ENCODE measurements around the gene CNIH2.
"Not testable (repeated sequence)": the region's sequence is repeated elsewhere in the genome, so short reads cannot be mapped to it uniquely, and the experiment has no call there.

CNIH2 gene

DNA sequence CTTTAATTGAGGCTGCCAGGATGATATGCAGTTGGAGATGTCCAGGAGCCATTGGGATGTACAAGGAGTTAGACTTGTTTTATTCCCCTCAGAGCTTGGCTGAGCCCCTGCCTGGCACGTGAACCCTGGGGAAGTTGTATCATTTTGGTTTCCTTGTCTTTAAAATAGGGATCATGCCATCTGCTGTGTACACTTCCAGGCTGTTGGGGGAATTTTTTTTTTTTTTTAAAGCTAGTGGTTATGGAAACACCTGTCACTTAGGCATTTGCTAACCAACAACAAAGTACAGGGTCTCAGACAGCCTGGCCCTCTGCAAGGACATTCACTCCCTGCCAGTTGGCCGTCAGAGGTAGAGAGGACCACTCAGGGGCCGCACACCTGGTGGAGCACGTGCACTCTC lies 18.0 kb upstream of the CNIH2 start:
- no peak for DNase-seq

DNA sequence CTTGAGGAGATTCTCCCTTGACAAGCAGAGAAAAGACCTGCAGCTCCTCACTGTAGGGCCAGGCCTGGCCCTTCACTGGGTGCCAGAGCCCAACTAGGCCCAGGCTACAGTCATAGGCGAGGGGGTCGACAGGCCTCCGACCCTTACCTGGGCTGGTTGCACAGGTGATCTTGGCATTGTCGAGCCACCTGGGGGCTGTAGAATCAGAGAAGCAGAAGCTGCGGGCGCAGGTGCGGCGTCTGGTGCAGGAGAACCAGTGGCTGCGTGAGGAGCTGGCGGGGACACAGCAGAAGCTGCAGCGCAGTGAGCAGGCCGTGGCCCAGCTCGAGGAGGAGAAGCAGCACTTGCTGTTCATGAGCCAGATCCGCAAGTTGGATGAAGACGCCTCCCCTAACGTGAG lies 16.4 kb upstream of the CNIH2 start:
- no peak for DNase-seq

DNA sequence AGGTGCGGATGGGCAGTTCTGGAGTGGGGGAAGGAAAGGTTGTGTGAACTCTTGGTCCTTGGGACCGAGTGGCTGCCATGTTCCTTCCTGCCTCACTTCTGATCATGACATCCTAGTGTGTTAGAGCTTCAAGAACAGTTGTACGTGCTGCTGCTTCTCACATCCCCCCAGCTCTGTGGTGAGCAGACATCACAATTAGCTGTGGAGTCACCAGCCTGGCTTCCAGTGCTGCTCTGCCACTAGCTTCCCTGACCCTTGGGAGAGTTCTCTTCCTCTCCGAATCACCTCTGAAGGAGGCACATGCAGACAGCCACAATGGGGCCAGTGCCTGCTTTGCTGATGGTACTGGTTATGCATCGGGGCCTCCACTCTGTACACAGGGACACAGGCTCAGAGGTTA lies 15.8 kb upstream of the CNIH2 start:
- DNase-seq: no peak

- DNase-seq: no peak
Observed at GRCh38 chr11:66262696-66263095, 15.3 kb upstream of the CNIH2 start.

DNA sequence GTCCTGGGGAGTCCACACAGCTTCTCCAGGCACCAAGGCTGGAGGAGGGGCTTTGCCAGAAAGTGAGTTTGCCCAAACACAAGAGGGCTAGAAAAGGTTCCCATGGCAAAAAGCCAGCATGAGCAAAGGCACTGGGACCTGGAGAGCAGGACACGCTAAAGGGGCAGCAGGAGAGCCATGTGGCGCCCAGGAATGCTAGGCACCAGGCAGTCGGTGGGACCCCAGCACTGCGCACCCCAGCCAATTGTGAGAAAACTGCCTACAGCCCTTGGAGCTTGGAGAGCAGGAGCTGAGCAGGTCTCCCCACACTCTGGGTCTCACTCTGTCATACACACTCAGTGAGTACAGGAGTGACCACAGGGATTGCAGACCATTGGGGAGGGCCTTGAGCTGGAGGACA lies 14.7 kb upstream of the CNIH2 start:
- no peak for DNase-seq

GRCh38 chr11:66263785-66264184 lies 14.2 kb upstream of the CNIH2 start:
- no peak for DNase-seq

DNA sequence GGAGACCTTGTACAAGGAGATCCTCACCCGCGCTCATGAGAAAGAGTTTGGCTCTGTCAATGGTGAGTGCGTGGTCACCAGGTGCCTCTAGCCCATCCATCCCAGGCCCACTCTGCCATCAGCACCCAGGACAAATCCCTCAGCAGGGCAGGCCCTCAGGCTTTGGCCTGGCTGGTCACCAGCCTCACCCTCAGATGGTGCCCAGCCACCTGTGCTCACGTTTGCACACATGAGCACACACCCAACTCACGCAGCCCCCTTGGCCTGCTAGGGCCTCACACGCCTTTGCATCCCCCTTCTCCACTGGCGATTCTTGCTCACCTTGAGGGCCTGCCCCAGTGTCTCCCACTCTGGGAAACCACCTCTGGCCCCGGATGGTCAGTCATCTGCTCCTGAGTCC lies 13.6 kb upstream of the CNIH2 start:
- DNase-seq: no peak

DNA sequence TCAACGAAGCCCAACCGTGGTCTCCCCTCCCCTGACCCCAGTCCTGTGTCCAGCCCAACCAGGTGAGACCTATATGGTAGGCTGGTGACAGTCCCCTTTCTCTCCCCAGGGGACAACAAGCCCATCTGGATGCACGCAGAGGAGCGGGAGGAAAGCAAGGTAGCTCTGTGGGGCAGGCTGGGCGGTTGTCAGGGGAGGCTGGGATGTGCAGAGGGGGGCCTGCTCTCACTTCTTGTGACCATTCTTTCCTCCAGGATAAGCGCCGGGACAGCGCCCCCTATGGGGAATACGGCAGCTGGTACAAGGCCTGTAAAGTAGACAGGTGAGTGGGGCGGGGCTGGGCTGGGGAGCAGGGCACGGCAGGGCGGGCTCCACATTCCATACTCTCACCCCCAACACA lies 13.1 kb upstream of the CNIH2 start:
- DNase-seq: peak; percentile 66

DNA sequence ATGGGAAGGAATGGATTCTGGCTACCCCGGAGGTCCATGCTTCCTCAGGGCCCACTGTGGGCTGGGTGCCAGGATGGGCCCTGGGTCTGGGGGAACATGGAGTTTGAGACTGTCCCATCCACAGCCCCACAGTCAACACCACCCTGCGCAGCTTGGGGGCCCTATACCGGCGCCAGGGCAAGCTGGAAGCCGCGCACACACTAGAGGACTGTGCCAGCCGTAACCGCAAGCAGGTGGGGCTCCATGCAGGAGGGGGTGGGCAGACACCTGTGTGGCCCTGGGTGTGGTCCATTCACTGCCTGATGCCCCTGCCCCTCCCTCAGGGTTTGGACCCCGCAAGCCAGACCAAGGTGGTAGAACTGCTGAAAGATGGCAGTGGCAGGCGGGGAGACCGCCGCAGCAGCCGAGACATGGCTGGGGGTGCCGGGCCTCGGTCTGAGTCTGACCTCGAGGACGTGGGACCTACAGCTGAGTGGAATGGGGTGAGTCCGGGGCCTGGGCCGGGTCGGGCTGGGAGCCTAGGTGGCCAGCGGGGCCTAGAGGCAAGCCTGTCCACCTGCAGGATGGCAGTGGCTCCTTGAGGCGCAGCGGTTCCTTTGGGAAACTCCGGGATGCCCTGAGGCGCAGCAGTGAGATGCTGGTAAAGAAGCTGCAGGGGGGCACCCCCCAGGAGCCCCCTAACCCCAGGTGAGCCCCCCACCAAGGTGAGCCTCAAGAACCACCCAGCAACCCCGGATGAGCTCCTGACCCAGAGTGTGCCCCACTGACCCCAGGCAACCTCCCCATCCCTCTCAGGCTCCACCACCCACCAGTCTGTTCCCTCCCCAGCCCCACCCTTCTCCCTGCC lies 12.2 kb upstream of the CNIH2 start:
- no peak for DNase-seq

GRCh38 chr11:66266378-66267038 lies 11.5 kb upstream of the CNIH2 start:
- DNase-seq: no peak

- no peak for DNase-seq
Observed at GRCh38 chr11:66267039-66267378, 11.0 kb upstream of the CNIH2 start.

DNA sequence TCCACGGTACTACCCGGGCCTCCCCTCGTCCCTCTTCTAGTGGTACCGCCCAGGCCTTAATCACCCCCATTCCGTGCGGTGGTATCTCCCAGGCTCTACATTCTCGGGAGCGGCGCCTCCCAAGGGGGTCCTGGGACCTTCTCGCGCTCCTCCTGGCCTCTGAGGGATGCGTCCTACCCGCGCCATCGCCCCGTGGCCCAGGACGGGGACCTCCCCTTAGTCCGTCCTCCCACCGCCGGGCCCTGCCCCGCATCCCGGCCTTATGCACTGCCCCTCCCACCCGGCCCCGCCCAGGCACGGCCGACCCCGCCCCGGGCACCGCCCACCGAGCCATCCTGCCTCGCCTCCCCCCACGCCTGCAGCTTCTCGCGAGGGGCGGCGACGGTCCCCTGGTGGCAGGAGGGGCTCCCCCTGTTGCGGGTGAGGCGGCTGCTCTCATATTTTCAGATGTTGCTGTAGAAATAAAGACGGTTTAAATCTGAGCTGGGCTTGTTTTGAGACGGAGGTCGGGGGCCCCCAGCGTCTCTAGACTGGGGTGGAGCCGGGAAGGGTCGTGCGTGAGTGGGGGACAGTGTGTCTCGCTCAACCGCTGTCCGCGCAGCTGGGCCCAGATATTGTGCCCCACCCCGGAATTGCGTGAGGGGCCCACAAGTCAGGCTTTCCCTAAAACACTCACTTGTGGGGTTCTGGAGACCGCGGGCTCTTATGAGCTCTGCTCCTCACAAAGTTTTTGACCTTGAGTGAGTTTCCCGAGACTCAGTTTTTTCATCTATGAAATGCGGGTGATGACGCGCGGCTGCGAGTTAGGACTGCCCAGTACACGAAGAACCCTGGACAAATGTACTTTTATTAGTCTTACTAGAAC lies 10.4 kb upstream of the CNIH2 start:
- peak; percentile 89 for DNase-seq

DNA sequence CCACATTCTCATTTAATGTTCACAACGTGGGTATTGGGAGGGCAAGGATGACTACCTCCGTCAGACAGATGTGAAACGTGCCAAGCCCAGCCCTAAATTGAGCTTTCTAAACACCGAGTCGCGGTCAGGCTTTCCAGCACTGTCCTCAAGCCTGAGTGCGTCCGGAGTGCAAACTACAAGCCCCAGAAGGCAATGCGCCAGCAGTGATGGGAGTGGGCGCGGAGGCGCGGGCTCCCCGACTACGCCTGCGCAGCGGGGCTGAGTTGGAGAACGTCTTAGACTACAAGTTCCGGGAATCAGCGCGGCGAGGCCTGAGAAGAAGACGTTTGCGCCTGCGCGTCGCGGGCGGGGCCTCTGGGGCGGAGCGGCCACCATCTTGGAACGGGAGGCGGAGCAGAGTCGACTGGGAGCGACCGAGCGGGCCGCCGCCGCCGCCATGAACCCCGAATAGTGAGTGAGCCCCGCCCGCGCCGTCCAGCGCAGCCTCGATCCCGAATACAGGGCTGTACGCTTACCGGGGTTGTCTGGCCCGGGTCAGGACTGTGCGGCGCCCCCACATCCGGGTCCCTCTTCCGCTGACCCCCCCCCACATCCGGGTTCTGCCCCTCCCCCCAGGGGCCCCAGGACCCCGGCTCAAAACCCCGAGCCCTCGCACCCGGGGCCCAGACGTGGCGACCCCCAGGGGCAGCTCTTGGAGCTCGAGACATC lies 9.6 kb upstream of the CNIH2 start, which contains the start of gene RAB1B:
RAB1B (plus strand) TSS at position 396 of the 708 bp plus-strand sequence; CDS start at position 437, 41 bp downstream.
- DNase-seq: peak; percentile 100

GRCh38 chr11:66268952-66269905 lies 8.7 kb upstream of the CNIH2 start:
- peak; percentile 34 for DNase-seq

- no peak for DNase-seq
Observed at GRCh38 chr11:66271816-66272215, 6.2 kb upstream of the CNIH2 start.

DNA sequence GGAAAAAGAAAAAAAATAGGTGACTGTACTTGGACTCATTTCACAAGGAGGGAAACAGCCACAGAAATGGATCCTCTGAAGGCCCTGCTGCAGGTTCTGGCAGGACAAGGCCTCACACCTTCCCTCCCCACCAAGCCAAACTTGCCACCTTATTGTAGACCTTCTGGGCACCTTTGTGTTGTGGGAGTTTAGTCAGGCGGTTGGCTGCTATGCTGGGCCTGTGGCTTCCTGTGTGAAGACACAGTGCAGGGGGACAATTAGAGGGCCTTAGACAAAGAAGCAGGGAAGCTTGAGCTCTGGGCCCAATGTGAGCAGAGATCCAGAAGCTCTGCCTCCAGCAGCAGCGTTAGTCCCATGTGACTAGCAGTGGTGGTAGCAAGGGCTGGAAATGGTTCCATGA lies 5.4 kb upstream of the CNIH2 start:
- DNase-seq: no peak

- DNase-seq: no peak
Observed at GRCh38 chr11:66274219-66274618, 3.8 kb upstream of the CNIH2 start.

DNA sequence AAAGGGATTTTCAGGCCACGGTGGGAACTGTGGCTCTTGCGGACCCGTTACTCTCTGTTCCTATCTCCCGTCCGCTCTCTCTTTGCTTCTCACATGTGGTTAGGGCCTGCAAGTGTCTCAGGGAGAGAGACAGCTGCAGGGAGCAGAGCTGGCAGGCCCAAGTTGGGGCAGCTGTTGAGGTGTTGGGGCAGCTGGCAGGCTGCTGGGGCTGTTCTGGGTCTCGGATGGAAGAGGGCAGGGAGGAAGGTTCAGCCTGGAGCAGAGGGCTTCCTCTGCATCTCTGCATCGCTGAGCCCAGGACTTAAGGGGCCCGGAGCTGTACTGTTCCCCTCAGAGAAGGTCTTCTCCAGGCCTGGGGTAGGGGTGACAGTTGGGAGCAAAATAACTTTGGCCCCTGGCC lies 2.6 kb upstream of the CNIH2 start:
- no peak for DNase-seq

- DNase-seq: no peak
Observed at GRCh38 chr11:66275984-66276612, 1.9 kb upstream of the CNIH2 start.

DNA sequence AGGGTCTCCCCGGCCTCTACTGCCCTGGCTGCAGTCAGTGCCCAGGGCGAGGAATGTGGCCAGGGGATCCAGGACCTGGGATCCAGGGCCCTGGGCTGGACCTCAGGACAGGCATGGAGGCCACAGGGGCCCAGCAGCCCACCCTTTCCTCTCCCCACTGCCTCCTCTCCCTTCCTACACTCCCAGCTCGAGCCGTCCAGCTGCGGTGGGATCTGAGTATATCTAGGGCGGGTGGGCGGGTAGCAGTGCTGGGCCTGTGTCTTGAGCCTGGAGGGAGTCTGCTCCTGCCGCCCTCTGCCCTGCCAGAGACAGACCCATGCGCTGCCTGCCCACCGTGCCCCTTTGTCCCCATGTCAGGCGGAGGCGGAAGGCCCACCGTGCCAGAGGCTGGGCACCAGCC lies 1.4 kb upstream of the CNIH2 start:
- not testable (repeated sequence) for DNase-seq

GRCh38 chr11:66277064-66277463 lies 911 bp upstream of the CNIH2 start:
- not testable (repeated sequence) for DNase-seq

Measured in stimulated activated CD4-positive, alpha-beta T cell treated with anti-CD3 and anti-CD28 coated beads, Interleukin-15, amount 100 ng/mL, for 24 hours (primary cell).